Endothelial cell of umbilical vein (primary cell): ENCODE results near the gene MRPS23. TPM values are rescaled to one million over a fixed set of nuclear protein-coding genes. Genes with fewer than 3 reads are reported as not detected.

Experiments used
- BruUV-seq: library from RNA; stranded (reverse); fragments of 400-500 nt; replicated peaks from 2 replicates; lab custom pipeline; 2021; lab: Mats Ljungman, UMichigan
- CTCF ChIA-PET: fragments of 300-600, 350-600 bp; sonication (Branson Sonifier 250); formaldehyde crosslinking; loops from one replicate; lab custom pipeline; 2021; ENCODE audit warnings: antibody characterized with exemption, inconsistent platforms; lab: Charles Lee
- POLR2A ChIA-PET: fragments of 300-600, 350-600 bp; sonication (Branson Sonifier 250); formaldehyde crosslinking; loops from one replicate; lab custom pipeline; 2021; ENCODE audit warnings: antibody characterized with exemption, inconsistent platforms; lab: Charles Lee
- DNase-seq: peaks from one replicate; pipeline ENCODE4 v3.0.0-alpha.2; 2011; ENCODE audit warnings: low read depth, low spot score
- FAIRE-seq: peaks from 2 replicates; lab custom pipeline; 2011; peaks lifted over from hg19 to GRCh38; lab: Jason Lieb, UNC
- H2AFZ ChIP-seq: 2 replicates; pipeline ENCODE4 v1.6.0; 2012; ENCODE audit warnings: low read depth, low read length, control low read depth, inconsistent platforms
- H3K27ac ChIP-seq: 2 replicates; pipeline ENCODE4 v1.5.1; 2011; ENCODE audit warnings: low read depth, mild to moderate bottlenecking, control low read depth, low read length, moderate library complexity; ENCODE audit not compliant: insufficient read depth
- H3K27me3 ChIP-seq, 2 experiments: 2 replicates each; pipeline versions ENCODE4 v1.6.0 to v1.6.1; 2011; ENCODE audit warnings: low read length in 2 of 2, mixed read lengths in 1 of 2; ENCODE audit not compliant: control insufficient read depth in 2 of 2, insufficient read depth in 2 of 2
- H3K36me3 ChIP-seq, 2 experiments: 2 replicates in 1 of 2; 3 replicates in 1 of 2; pipeline ENCODE4 v1.5.1; 2011; ENCODE audit warnings: low read length in 2 of 2, mild to moderate bottlenecking in 1 of 2, moderate library complexity in 1 of 2; ENCODE audit not compliant: control insufficient read depth in 2 of 2, insufficient read depth in 2 of 2; ENCODE audit errors: extremely low read depth in 1 of 2
- H3K4me1 ChIP-seq: 3 replicates; pipeline ENCODE4 v1.5.1; 2011; ENCODE audit warnings: mild to moderate bottlenecking, low read length; ENCODE audit not compliant: control insufficient read depth, insufficient read depth; ENCODE audit errors: extremely low read depth
- H3K4me2 ChIP-seq: 2 replicates; pipeline ENCODE4 v1.6.1; 2011; ENCODE audit warnings: low read length, control low read depth, mixed read lengths; ENCODE audit not compliant: insufficient read depth
- H3K4me3 ChIP-seq, 3 experiments: fragments of 200-600 bp in 1 of 3; sonication (generic), shearing (Covaris generic) in 1 of 3; replicated peaks in 1 of 3; 2 replicates each; pipeline ENCODE4 v1.5.1; 2011 to 2016; ENCODE audit warnings: control low read depth in 3 of 3, low read length in 3 of 3, mild to moderate bottlenecking in 2 of 3, inconsistent platforms in 1 of 3, low read depth in 1 of 3, moderate library complexity in 1 of 3; ENCODE audit not compliant: insufficient read depth in 1 of 3
- H3K79me2 ChIP-seq: 2 replicates; pipeline ENCODE4 v1.6.0; 2012; ENCODE audit warnings: low read length, inconsistent platforms; ENCODE audit not compliant: control insufficient read depth, insufficient read depth
- H3K9ac ChIP-seq: replicated peaks from 2 replicates; pipeline ENCODE3; 2011; ENCODE audit warnings: low read length, control low read depth; ENCODE audit not compliant: insufficient read depth; ENCODE audit errors: extremely low read depth
- H3K9me1 ChIP-seq: replicated peaks from 3 replicates; pipeline ENCODE4 v1.6.0; 2011; ENCODE audit warnings: mild to moderate bottlenecking, low read length; ENCODE audit not compliant: control insufficient read depth, insufficient read depth; ENCODE audit errors: extremely low read depth
- H3K9me3 ChIP-seq: replicated peaks from 2 replicates; pipeline ENCODE4 v1.5.1; 2012; ENCODE audit warnings: low read length, inconsistent platforms; ENCODE audit not compliant: control insufficient read depth, insufficient read depth
- H4K20me1 ChIP-seq: replicated peaks from 2 replicates; pipeline ENCODE3; 2011; ENCODE audit warnings: mild to moderate bottlenecking, low read length; ENCODE audit not compliant: control insufficient read depth, insufficient read depth; ENCODE audit errors: extremely low read depth
- EZH2 ChIP-seq: IDR thresholded peaks from 2 replicates; pipeline ENCODE4 v1.6.1; 2012; ENCODE audit warnings: borderline replicate concordance, low read depth, mild to moderate bottlenecking, moderate library complexity, low read length, inconsistent platforms; ENCODE audit not compliant: severe bottlenecking
- FOS ChIP-seq: IDR thresholded peaks from 2 replicates; pipeline ENCODE4 v1.6.1; 2011; ENCODE audit warnings: mild to moderate bottlenecking, low read length, moderate library complexity, borderline replicate concordance; ENCODE audit not compliant: insufficient read depth
- GATA2 ChIP-seq: IDR thresholded peaks from 2 replicates; pipeline ENCODE4 v1.7.0; 2011; ENCODE audit warnings: low read depth, mild to moderate bottlenecking, moderate library complexity, mixed read lengths, low read length; ENCODE audit not compliant: insufficient read length, insufficient read depth
- MYC ChIP-seq: IDR thresholded peaks from one replicate; pipeline ENCODE4 v1.6.1; 2011; ENCODE audit warnings: mild to moderate bottlenecking, low read depth, low read length
- POLR2A ChIP-seq: IDR thresholded peaks from 2 replicates; pipeline ENCODE4 v1.6.1; 2012; ENCODE audit warnings: low read depth, mild to moderate bottlenecking, control low read depth, low read length
- POLR2AphosphoS5 ChIP-seq: IDR thresholded peaks from 2 replicates; pipeline ENCODE4 v1.6.1; 2012; ENCODE audit warnings: low read depth, mild to moderate bottlenecking, control low read depth, low read length, moderate library complexity; ENCODE audit not compliant: insufficient read depth
- dilution Hi-C: fragments of 300-500 bp; cut with MboI; formaldehyde crosslinking; loops from one replicate; pipeline ENCODE4 v1.15.0; 2019; ENCODE audit warnings: low sequenced_read_pairs; ENCODE audit not compliant: extremely low pct_ligation_motif_present
- intact Hi-C: fragments of 100-400 bp; cut with micrococcal nuclease; formaldehyde crosslinking; loops from one replicate; pipeline ENCODE4 v1.10.0; 2022
- polyA plus RNA-seq, 4 experiments: library from polyadenylated mRNA; depleted of rRNA in 3 of 4; stranded (reverse) in 3 of 4; unstranded in 1 of 4; fragments of >200 nt; gene quantifications; 2 replicates each; pipeline versions ENCODE4 v1.2.1 to v1.2.3, GENCODE V29; 2011 to 2012; ENCODE audit warnings: missing spikeins in 1 of 4
- total RNA-seq: library from RNA; stranded (reverse); gene quantifications from 2 replicates; pipeline ENCODE4 v1.2.3, GENCODE V29; 2021
- TF ChIP-seq, protein P1 (sequence below): IDR thresholded peaks from 2 replicates; pipeline ENCODE4 v1.6.1; 2011; ENCODE audit not compliant: insufficient read depth, insufficient read length

Gene MRPS23
- total and polyA plus RNA-seq, 2 donors (not counting 3 experiments of a cell fraction or from before 2014, with no cell fraction given), result 39.9 to 46.2 TPM

DNA sequence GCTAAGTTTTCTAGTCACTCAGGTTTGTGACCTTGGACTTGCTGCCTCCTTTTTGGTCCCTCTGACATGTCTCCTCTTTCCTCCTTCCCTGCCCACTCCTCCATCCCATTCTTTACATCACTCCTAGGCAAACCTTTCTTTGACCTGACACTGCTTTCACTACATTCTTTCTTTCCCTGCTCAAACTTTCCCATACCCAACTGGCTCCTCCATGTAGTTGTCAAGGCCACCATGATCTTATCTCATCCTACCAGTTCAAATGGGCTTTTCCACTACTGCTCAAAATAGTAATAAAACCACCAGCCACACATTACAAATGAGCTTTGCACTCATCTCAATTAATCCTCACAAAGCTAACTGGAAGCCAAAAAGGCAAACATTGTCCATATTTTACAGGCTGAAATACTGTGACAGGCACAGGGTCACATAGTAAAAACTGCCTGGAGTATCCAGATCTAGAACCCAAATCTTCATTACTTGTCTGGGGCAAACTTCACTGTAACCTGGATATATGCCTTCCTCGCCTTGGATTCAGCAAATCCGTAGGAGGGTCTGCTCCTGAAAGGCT is 14.4 kb downstream of the MRPS23 start:
- no peaks in the 10 kb centered on the region for H3K9me3 ChIP-seq
- H3K9ac ChIP-seq, result no peak overlapping the region
- no peak overlapping the region for H3K4me3 ChIP-seq
- no peak overlapping the region for H3K4me2 ChIP-seq
- H3K79me2 ChIP-seq, result no peaks in the 10 kb centered on the region
- ChIA-PET CTCF (interaction anchor here (1.1 to 3.8 kb wide), 6 partner anchors 17 to 705 kb away, joined by 4 to 63 read pairs (median 34); no protein-coding TSS in a partner anchor), POLR2A (no interaction called here)
- no peak overlapping the region for H2AFZ ChIP-seq
- H3K9me1 ChIP-seq, result no peaks in the 10 kb centered on the region
- TF ChIP-seq GATA2 (no peak), POLR2AphosphoS5 (no peak), FOS (no peak), EZH2 (no peak), POLR2A (no peak), MYC (no peak)
- TF ChIP-seq, protein P1, sequence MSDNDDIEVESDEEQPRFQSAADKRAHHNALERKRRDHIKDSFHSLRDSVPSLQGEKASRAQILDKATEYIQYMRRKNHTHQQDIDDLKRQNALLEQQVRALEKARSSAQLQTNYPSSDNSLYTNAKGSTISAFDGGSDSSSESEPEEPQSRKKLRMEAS, result no peak
- H3K4me1 ChIP-seq, result no peaks in the 10 kb centered on the region
- H3K36me3 ChIP-seq, result peaks cover 0 to 7% of the 10 kb centered on the region in 2 experiments
- FAIRE-seq (no peak), DNase-seq (no peak)
- H3K27ac ChIP-seq, result no peak overlapping the region
- intact Hi-C loops (no loop called here), dilution Hi-C loops (no loop called here)
- BruUV-seq, result no TSS peak
- H3K27me3 ChIP-seq, result no peaks in the 10 kb centered on the region
- no peaks in the 10 kb centered on the region for H4K20me1 ChIP-seq
